GM19372 (cell line): ENCODE data around the gene MSX2.
"Not testable (repeated sequence)": the region's sequence is repeated elsewhere in the genome, so short reads cannot be mapped to it uniquely, and the experiment has no call there.

Experiments
- ATAC-seq: cut with Tn5 transposase; IDR thresholded peaks from one replicate; pipeline ENCODE4 v1.9.1; 2021; ENCODE audit warnings: mild to moderate bottlenecking, low read depth, moderate library complexity; ENCODE audit not compliant: unreplicated experiment

The MSX2 gene

DNA sequence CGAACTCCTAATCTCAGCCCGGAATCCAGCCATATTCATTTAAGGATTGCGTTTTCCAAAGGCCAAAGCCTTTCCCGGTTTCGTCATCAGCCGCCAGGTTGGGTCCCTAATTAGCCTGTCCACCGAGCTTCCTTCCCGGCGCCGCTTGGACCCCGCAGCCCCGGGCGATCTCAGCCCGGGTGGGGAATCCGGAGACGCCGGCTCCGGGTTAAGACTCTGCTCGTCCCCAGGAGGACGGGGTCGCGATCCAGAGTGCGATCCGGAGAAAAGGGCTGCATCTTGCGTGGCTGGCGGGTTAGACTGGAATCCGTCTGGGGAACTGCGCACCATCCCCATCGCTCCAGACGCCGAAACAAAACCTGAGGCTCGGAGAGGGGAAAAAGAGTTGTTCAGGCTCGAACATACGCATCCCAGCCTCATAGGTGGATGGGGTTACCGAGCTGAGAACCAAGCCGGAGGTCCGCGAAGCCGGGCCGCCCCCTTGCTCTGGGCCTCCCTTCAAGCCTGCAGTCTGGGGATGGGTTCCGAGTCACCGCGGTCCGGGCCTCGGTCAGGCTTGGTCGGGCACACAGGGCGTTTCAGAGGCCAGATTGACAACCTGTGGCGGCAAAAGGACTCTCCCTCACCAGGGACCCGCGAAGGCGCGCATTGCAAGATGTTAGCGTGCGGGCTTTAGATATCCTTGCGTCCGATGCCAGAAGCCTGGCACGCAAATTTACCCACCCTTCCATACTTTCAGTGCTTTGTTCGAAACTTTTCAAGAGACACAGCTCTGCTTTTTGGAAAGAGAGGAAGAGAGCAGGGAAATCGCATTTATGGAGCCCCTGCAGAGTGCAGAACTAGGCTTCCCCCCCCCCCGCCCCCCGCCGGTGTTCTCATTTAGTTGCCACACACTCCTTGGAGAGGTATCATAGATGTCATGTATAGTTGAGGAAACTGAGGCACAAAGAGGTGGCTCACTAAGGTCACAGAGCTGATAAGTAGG lies 7.9 kb downstream of the MSX2 start:
- ATAC-seq, result no peak

DNA sequence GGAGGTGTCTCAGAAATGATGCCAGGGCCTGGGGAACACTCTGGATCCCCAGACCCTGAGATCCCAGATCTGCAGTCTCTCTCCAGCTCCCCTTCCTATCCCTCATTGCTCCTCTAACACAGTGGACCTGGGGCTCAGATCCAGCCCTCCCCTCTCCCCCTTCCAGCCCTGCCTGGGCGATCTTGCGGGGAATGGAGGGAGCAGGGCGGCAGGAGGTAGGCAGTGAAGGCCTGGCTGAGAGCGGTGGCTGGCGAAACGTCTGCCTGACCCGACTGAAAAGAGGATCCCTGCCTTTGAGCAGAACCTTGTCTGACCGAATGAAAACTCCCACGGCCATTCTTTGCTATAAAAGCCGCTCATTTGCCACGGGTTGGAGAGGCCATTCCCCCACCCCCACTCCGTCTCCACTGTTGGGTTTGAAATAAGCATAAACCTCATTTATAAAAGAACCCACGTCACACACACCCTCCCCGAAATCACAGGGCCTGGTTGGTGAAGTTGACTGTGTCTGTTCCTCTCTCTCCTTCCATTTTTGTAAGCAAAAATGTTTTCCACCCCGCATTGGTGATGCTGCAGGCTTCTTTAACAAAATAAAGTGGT lies 8.8 kb downstream of the MSX2 start:
- ATAC-seq, result no peak

- no peak for ATAC-seq
Observed at GRCh38 chr5:174733836-174734235, 9.5 kb downstream of the MSX2 start.

- ATAC-seq, result no peak
Observed at GRCh38 chr5:174734571-174735497, 10.5 kb downstream of the MSX2 start.

DNA sequence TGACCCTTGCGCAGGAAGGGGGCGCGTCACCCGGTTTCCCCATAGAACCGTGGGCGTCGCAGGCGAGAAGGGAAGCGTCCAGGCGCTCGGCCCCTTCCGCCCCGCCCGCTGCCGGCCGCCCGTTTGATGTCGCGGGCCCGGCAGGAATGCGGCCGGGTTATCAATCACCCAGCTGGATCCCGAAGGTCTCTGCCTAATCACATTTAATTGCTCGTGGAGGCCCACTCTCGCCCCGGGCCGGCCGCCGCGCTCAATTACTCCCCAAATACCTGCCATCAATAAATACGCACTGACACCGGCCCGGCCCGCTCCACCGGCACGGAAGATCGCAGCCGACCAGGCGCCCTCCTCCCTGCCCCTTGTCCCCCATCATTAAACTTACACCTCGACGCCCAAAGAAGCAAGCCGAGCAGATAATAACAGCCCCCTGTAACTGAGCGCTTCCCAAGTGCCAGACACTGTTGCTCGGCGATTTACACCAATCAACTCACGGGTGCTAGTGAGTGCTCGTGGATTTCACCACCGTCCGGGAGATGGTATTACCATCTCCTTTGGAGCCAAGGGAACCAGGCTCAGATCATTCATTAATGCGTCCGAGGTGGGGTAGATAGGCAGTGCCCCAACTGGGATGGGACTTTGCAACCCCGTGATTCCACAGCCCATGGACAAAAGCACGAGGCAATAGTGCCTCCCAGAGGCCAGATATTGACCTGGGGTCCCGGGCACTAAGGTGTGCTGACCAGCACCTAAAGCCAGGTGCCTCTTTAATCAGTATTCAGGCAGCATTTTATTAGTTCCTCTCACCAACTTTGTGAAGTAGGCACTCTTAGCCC lies 11.3 kb downstream of the MSX2 start:
- ATAC-seq, result no peak

- no peak for ATAC-seq
Observed at GRCh38 chr5:174736331-174736721, 11.9 kb downstream of the MSX2 start.

DNA sequence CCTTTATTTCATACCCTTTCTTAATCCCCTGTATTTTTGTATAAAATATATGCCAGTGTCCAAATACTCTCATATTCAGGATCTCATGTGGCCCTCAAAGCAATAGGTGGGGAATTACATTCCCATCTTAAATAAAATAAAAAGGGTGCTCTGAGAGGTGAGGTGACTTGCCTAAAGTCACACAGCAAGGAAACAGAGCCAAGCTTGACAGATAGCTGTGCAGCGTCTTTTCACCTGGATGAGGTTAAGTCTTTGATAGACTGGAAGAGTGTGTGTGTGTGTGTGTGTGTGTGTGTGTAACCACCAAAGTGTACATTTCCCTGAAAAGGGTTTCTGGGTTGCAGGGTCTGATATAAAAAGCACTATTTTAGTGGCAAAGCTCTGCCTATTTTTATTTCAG lies 12.4 kb downstream of the MSX2 start:
- no peak for ATAC-seq

DNA sequence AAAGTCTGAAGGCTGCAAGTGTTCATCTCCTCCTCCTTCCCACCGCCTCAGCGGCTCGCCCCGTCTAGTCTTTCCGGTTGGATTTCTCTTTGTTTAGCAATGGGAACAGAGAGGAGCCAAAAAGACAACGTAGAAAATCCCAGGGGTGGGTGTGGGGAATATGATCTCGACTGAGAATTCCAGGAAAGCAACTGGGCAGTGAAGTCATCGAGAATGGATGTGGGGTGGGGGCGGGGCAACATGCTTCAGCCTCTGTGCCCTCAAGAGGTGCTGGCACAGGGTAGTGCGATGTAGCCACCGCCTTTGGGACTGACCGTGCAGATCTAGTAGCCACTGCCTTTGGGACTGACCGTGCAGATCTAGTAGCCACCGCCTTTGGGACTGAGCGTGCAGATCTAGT lies 12.9 kb downstream of the MSX2 start:
- ATAC-seq, result no peak

- no peak for ATAC-seq
Observed at GRCh38 chr5:174741352-174741751, 17.0 kb downstream of the MSX2 start.

DNA sequence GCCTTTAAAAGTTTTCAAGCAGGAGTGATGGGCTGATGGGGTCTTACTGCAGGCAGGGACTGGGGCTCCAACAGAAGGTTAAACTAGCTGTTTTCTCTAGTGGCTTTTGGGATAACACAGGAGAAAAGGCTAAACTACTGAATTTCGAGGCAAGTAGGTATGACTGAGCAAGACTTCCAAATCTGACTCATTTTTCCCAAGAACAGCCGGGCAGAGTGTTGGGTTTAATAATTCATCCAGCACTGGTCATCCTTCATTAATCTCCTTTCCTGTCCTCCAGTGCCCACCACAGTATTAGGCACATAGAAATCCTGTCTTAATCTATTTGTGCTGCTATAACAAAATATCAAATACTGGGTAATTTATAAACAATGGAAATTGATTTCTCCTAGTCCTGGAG lies 20.5 kb downstream of the MSX2 start:
- ATAC-seq, result no peak

DNA sequence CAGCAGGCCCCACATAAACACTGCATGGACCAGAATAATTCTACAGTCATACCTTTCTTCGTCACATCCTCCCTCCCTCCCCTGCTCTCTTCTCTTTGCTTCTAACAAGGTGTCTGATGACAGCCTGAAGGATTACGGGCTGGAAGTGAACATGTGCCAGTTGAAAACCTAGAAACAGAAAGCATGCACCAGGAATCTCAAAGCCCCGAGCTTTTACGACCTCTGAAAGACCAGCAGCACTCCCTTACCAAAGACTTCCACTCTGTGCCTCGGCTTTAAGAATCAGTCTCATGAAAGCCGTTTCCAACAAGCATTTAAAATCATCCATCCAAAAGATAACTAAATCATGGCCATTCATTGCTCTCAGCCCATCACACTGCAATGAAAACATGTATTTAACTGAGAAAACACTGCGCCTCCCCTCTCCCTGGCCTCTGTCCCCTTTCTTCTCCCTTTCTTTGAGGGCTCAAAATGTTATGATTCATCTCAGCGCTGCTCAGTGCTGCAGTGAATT lies 21.3 kb downstream of the MSX2 start:
- ATAC-seq, result no peak

DNA sequence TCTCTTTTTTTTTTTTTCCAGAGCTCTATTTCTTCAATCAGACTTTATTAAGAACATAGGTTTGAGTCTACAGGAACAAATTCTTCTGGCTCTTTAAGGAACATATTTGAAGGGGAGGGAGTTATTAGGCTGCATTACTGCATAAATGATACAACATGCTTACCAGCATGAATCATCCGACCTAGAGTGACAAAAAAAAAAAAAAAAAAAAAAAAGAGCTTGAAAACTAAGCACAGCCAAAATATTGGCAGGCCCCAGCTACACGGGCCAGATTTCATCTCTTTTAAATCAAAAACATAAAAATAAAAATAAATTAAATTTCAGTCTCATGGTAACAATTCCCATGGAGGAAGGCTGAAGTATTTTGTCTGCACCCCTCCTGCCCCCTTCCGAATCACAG lies 26.3 kb downstream of the MSX2 start:
- ATAC-seq, result no peak

GRCh38 chr5:174751154-174752000 lies 27.0 kb downstream of the MSX2 start:
- ATAC-seq, result no peak

GRCh38 chr5:174752121-174752520 lies 27.7 kb downstream of the MSX2 start:
- no peak for ATAC-seq

DNA sequence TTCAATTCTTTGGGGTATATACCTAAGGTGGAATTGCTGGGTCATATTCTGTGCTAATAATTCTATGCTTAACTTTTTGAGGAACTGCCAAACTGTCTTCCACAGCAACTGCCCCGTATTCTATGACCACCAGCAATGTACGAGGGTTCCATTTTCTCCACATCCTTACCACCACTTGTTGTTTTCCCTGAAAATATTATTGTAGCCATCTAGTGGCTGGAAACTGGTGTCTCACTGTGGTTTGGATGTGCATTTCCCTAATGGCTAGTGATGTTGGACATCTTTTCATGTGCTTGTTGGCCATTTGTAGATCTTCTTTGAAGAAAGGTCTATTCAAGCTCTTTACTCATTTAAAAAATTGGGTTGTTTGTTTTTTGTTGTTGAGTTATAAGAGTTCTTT lies 30.7 kb downstream of the MSX2 start:
- no peak for ATAC-seq

DNA sequence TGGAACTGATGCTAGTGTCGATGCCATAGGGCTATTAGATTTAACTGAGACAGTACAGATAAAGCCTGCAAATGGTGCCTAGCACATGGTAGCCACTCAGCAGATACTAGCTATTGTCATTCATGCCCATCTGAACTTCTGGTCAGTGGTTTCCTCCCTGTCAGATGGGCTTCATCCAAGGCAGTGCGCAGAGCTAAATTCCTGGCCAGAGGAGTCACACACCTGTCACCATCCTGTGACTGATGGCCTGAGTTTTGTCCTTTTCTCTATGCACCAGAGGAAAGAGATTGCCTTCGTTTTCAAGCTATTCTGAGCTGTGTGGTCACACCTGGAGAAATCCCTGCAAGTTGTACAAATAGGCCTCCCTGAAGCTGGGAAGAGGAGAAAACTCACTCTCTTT lies 34.7 kb downstream of the MSX2 start:
- ATAC-seq, result no peak

DNA sequence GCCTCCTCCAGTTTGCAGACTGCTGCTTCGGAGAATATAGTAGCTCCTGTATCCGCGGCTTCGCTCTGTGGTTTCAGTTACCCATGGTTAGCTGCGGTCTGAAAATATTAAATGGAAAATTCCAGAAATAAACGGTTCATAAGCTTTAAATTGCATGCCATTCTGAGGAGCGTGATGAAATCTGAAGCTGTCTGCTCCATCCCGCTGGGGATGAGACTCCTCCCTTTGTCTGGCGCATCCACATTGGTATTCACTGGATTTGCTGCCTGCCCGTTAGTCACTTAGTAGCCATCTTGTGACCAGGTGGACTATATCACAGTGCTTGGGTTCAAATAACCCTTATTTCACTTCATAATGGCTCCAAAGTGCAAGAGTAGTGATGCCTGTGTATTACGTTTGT lies 36.3 kb downstream of the MSX2 start:
- no peak for ATAC-seq

DNA sequence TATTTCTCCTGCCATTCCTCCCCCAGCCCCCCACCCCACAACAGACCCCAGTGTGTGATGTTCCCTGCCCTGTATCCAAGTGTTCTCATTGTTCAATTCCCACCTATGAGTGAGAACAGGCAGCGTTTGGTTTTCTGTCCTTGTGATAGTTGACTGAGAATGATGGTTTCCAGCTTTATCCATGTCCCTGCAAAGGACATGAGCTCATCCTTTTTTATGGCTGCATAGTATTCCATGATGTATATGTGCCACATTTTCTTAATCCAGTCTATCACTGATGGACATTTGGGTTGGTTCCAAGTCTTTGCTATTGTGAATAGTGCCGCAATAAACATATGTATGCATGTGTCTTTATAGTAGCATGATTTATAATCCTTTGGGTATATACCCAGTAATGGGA lies 37.0 kb downstream of the MSX2 start:
- not testable (repeated sequence) for ATAC-seq

- no peak for ATAC-seq
Observed at GRCh38 chr5:174764309-174764708, 39.9 kb downstream of the MSX2 start.
